HG03139 (cell line): ENCODE results near the gene DDX21.
"Not testable (repeated sequence)": the region's sequence is repeated elsewhere in the genome, so short reads cannot be mapped to it uniquely, and the experiment has no call there.

Source experiments
- ATAC-seq: cut with Tn5 transposase; IDR thresholded peaks from one replicate; pipeline ENCODE4 v1.9.1; 2021; ENCODE audit not compliant: unreplicated experiment

DDX21 gene

GRCh38 chr10:68987611-68988010, 31.6 kb downstream of the DDX21 start:
- no peak for ATAC-seq

- peak; percentile 81 for ATAC-seq
Measured at GRCh38 chr10:68988530-68989316, 32.8 kb downstream of the DDX21 start, which contains the start of gene KIFBP. TSS of gene KIFBP (plus strand) at chr10:68988803. CDS start at chr10:68988833, 30 bp downstream.

GRCh38 chr10:68989317-68989990, 33.5 kb downstream of the DDX21 start:
- no peak for ATAC-seq

GRCh38 chr10:68992636-68993440, 36.9 kb downstream of the DDX21 start:
- ATAC-seq: no peak

- no peak for ATAC-seq
Measured at GRCh38 chr10:68997211-68997610, 41.2 kb downstream of the DDX21 start.

- ATAC-seq: no peak
Measured at GRCh38 chr10:69004821-69005220, 48.9 kb downstream of the DDX21 start.

- ATAC-seq: no peak
Measured at GRCh38 chr10:69005704-69006485, 49.9 kb downstream of the DDX21 start.

GRCh38 chr10:69007260-69007659, 51.3 kb downstream of the DDX21 start:
- ATAC-seq: no peak

- no peak for ATAC-seq
Measured at GRCh38 chr10:69009360-69009759, 53.4 kb downstream of the DDX21 start.

- ATAC-seq: no peak
Measured at GRCh38 chr10:69010151-69010640, 54.2 kb downstream of the DDX21 start.

GRCh38 chr10:69012778-69013177, 56.8 kb downstream of the DDX21 start:
- ATAC-seq: not testable (repeated sequence)

GRCh38 chr10:69014171-69014570, 58.2 kb downstream of the DDX21 start:
- ATAC-seq: no peak

- no peak for ATAC-seq
Measured at GRCh38 chr10:69018613-69019012, 62.6 kb downstream of the DDX21 start.

GRCh38 chr10:69022611-69023010, 66.6 kb downstream of the DDX21 start:
- ATAC-seq: no peak

GRCh38 chr10:69025370-69025896, 69.5 kb downstream of the DDX21 start:
- no peak for ATAC-seq

GRCh38 chr10:69033256-69033655, 77.3 kb downstream of the DDX21 start:
- no peak for ATAC-seq
